IPS DF 4.7 (cell line): ENCODE data around the gene KIFC1.

Experiments used
- DNase-seq: peaks from one replicate; pipeline ENCODE4 v3.0.0-alpha.2; 2013; ENCODE audit warnings: low spot score; ENCODE audit errors: extremely low read depth

The KIFC1 gene

GRCh38 chr6:33426590-33427511, 35.2 kb downstream of the KIFC1 start:
- no peak for DNase-seq

- DNase-seq: no peak
Measured at GRCh38 chr6:33427585-33428223, 36.1 kb downstream of the KIFC1 start.

GRCh38 chr6:33428224-33428965, 36.8 kb downstream of the KIFC1 start:
- DNase-seq: no peak

- no peak for DNase-seq
Measured at GRCh38 chr6:33428966-33429749, 37.5 kb downstream of the KIFC1 start.

GRCh38 chr6:33429750-33430052, 38.1 kb downstream of the KIFC1 start:
- no peak for DNase-seq

- DNase-seq: no peak
Measured at GRCh38 chr6:33430334-33430733, 38.7 kb downstream of the KIFC1 start.

- no peak for DNase-seq
Measured at GRCh38 chr6:33430991-33431879, 39.6 kb downstream of the KIFC1 start.

- DNase-seq: no peak
Measured at GRCh38 chr6:33431880-33432541, 40.4 kb downstream of the KIFC1 start.

GRCh38 chr6:33432546-33432945, 40.9 kb downstream of the KIFC1 start:
- DNase-seq: no peak

- DNase-seq: no peak
Measured at GRCh38 chr6:33433001-33433543, 41.4 kb downstream of the KIFC1 start.

GRCh38 chr6:33433544-33434191, 42.0 kb downstream of the KIFC1 start:
- DNase-seq: no peak

- DNase-seq: no peak
Measured at GRCh38 chr6:33434961-33435360, 43.3 kb downstream of the KIFC1 start.

GRCh38 chr6:33437666-33438065, 46.0 kb downstream of the KIFC1 start:
- no peak for DNase-seq

- DNase-seq: no peak
Measured at GRCh38 chr6:33438978-33439594, 47.5 kb downstream of the KIFC1 start.

GRCh38 chr6:33439956-33440648, 48.5 kb downstream of the KIFC1 start:
- no peak for DNase-seq

GRCh38 chr6:33440649-33441309, 49.2 kb downstream of the KIFC1 start:
- DNase-seq: no peak

GRCh38 chr6:33441457-33441856, 49.8 kb downstream of the KIFC1 start:
- no peak for DNase-seq
